SW480 (cell line): ENCODE measurements around the gene LZIC.

Source experiments
- DNase-seq: peaks from one replicate; pipeline ENCODE4 v3.0.0-alpha.2; 2016; ENCODE audit warnings: low spot score

Gene LZIC

GRCh38 chr1:9910423-9911178, 32.6 kb downstream of the LZIC start:
- DNase-seq: peak; percentile 98

DNA sequence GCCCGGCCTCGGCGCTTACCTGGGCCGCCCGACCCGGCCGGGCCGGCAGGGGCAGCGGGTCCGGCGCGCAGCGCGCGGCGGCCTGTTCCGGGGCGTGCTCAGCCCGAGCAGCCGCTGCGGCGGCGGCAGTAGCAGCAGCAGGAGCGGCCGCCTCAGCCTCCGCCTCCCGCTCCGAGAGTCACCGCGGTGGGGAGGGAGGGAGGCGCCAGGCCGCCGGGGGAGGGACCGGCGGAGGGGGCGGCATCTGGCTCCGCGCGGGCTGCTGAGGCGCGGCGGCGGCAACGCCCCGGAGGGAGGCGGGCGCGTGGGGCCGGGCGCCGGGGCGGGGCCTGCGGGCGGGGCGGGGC, 33.1 kb downstream of the LZIC start, which contains the start of gene CTNNBIP1:
CTNNBIP1 (minus strand) TSS at position 194 of the 347 bp plus-strand sequence. CDS start 38,205 bp downstream, outside the sequence.
- DNase-seq: no peak

- no peak for DNase-seq
These were observed 33.8 kb downstream of the LZIC start for GRCh38 chr1:9909234-9910046.

DNA sequence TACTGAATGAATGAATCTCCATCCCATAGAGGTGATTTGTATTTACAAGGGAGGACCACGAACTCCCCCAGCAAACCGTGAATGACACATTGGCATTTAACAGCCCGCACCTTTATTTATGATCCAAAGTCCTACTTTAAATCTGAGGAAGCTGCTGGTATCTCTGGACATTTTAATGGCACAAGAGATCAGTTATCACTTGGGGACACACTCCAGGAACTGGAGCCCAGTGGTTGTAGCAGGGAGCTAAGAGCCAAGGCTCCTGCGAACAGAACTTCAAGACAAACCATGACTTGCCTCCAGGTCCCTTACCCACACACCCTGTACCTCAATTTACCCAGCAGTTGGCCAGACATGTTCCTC, 34.3 kb downstream of the LZIC start:
- no peak for DNase-seq

DNA sequence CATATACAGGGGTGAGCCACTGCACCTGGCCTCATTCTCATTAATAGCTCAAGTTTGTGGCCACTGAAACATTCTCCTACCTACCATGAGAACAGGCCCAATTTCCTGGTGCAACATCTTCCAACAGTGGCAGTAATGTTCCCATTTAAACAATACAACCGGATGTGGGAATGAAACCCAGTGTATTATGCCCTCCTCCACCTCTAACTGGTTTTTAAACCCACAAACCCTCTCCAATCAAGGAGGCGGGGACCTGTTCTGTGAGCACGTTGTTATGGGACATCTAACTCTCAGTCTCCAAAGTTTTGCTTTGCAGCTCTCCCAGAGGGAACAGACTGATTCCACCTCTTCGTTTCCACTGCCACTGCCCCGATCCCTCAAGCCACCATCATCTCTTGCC, 35.8 kb downstream of the LZIC start:
- DNase-seq: no peak

- no peak for DNase-seq
These were observed 36.7 kb downstream of the LZIC start for GRCh38 chr1:9906466-9906865.

DNA sequence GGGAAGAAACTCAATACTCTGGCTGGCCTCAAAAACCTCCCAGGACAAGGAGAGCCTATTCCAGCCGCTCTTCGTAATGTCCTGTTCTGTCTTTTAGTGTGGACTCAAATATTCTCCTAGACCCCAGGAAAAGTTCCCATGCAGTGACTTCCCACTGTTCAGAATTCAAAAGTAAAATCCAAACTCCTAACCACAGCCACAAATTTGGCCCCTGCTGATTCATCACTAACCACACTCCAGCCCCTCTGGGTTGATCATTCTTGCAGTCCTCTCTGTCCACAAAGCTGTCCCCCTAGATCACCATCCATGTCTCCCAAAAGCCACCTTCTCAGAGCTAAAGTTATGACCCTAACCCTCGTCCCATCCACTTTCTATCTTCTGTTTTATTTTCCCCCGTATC, 38.2 kb downstream of the LZIC start:
- no peak for DNase-seq

DNA sequence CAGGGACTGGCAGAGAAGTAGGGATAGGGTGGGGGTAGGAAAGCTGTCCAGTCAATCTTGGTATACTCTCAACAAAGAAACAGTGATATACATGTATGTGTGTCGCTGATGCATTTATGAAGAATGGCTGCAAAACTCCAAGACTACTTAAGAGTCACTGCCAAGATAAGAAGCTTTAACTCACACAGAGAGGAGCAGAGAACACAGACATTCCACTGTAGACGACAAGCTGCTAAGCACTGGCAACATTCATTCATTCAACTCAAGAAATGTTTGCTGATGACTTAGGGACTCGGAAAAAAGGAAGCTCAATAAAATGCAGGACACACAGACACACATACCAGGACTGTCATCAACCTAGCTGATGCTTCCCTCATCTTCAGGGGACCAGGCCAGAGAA, 38.6 kb downstream of the LZIC start:
- DNase-seq: no peak

DNA sequence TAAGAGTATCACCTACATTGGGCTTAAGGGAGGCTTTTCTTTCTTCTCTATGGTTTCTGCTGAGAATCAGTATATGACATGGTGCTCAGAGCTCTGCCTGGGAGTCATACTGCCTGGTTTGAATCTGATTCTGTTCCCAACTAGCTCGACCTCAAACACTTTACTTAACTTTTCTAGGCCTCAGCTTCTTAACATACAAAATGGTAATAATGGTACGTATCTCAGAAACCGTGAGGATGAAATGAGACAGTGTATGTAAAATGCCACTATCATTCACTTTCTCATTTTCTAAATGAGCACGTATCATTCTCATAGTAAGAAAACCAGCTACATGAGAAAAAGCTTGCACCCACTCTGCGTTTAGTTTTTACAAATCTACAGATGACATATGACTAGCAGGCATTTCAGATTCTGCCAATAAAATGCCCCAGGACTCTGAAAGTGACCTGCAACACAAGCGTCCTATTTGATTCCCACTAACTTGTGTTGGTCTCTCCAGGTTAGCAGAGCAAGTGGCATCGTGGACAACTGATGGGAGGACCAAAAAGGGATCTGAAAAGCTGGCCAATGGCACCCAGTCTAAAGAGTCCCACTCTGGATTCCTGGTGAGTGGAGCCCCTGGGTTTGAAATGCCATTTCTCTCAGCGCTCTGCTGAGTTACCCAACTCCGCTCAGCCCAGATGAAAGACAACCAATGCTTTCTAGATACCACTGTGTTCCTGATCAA, 39.2 kb downstream of the LZIC start:
- DNase-seq: no peak

DNA sequence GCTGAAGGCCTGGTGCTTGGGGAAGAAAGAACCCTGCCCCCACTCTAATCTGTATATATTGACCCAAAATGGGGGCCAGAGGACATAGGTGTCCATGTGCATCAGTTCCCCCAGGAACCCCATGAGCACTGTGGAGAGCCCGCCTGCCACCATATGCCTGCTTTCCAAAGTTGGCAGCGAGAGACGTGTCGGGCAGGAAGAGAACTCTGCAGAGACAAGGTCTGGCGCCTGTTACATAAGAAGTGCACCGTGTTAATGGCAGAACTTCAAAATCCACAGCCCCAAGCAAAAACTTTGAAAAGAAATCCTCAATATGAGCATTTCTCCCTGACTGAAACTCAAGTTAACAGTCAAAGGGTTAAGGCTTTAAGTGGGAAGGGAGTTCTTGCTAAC, 41.1 kb downstream of the LZIC start:
- DNase-seq: no peak

- DNase-seq: no peak
These were observed 41.8 kb downstream of the LZIC start for GRCh38 chr1:9901148-9902059.

- DNase-seq: no peak
These were observed 42.8 kb downstream of the LZIC start for GRCh38 chr1:9900142-9901043.

DNA sequence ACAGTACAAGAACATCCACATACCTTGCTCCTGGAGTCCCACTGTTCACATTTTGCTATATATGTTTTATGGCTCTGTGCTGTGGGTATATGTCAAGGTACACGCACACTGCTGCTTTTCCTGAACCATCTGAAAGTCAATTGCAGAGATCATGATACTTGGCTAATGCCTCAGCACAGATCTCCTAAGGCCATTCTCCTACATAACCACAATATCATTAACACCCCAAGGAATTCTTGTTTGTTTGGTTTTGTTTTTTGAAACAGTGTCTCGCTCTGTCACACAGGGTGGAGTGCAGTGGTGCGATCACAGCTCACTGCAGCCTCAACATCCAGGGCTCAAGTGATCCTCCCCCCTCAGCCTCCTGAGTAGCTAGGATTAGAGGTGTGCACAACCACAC, 49.1 kb downstream of the LZIC start:
- DNase-seq: no peak

DNA sequence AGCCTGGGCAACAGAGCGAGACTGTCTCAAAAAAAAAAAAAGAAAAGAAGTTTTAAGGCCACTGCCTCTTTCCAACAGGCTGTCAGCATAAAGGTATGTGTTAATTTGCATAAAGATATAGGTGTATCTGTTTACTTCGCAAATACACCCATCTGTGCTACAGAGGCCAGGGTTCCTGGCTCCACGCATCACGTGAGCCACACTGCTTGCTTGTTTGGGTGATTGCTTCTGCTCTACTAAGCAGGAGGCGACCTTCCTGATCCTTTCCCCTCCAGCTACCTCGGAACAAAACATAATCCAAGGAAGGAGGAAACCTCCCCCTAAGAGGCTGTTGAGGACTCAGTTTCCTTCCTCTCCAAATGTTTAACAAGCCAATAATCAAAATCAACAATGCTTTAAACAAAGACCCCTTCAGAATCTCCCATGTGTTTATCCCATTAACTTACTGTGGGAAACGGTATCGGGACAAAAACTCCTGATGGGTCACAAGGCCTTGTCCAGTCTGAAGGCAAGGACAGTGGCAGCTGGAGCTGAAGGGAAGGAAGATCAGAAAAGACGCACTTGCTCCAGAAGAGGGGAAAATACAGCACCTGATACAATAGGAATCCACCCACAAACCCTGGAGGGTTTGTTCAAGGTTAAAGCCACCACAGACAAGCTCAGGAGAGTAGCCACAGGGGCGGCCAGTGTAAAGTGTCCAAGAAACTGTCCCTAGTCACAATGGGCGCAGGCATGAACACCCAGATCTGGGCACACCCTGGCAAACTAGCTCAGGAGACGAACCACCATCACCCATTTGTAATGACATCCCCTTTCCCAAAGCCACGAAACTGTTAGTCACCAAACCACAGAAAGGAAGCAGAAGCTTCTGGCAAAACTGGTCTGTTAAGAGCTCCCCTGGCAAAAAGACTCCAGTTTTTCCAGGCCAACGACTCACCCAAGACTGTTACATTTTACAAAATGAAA, 50.3 kb downstream of the LZIC start:
- DNase-seq: peak; percentile 79

GRCh38 chr1:9891207-9891606, 52.0 kb downstream of the LZIC start:
- no peak for DNase-seq

DNA sequence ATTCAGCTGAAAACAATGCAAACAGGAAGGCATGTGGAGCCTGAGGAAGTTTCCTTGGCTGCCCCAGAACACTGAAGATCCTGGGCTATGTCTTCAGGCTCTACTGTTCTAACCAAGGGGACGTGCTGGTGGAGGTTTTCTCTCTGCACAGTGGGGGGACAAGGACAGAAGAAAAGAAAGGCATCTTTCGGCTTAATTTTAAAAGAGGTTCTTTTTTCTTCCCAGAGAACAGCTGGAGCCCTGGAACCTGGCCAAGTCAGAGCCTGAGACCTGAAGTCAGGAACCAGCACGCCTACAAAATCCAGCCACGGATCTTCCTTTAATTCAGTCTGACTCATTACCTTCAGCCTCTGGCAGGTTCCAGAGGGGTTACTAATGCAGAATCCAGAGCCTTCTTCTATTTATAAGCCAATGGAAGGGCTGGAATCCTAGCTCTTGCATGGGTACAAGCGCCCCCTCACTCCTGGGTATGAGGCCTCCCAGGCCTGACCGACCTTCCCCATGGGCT, 52.9 kb downstream of the LZIC start:
- peak; percentile 75 for DNase-seq

DNA sequence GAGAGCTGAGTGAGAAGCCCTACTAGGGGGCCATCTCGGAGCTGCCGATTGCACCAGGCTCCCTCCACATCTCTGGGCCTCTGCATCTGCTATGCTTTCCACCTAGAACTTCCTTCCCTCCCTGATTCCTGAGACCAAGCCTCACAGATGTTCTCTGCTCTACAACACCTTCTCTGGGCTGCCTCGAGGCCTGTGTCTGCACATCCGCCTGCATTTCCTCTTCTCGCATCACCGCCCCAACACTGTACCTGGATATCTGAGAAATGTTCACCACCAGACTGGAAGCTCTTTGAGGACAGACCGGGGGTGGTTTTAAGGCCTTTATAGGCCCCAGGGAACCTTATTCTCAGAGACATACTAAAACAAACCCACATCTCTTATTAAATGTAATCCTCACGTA, 53.8 kb downstream of the LZIC start:
- no peak for DNase-seq

DNA sequence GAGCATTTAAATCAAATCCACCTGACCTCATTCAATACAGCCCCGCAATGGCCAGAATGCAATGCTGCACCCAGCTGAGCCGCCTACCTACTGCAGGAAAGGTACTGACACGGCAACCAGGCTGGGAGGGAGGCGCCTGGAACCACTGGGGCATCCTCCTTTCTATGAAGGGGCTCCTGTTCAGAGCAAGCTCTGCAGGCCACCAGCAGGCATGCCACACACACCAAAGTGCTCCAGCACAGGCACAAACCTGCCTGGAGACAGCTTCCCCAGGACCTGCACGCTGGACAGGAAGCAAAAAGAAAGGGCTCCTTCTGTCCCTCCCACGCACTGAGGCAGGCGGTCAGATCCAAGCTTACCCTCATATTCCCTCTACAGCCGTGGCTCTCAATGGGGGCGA, 54.3 kb downstream of the LZIC start:
- no peak for DNase-seq

DNA sequence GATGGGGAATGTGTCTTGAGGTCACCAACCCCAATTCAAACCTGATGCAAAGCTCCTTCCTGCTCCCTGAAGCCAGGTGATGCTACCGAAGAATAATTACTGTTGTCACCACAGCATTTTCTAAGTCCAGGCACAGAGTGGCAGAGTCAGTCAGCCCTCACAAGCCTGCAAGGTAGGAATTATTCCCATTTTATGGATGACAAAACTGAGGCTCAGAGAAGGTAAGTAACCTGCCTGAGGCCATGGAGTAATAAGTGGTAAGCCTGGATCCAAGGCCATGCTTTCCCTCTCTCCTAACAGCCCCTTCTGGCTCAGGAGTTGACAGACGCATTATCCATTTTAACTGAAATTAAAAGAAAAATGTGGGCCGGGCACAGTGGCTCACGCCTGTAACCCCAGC, 56.1 kb downstream of the LZIC start:
- no peak for DNase-seq
